Measurements from ENCODE around the gene TUBGCP2.

TUBGCP2 gene

GRCh38 chr10:133344236-133344635 lies 35.6 kb upstream of the TUBGCP2 start:
- Histone ChIP-seq H3K36me3 (ENCODE audit: control insufficient read depth in 1 of 2, insufficient read depth in 2 of 2, low read depth in 1 of 2, low read length in 2 of 2) (no peaks in the 10 kb centered on the region), H3K9ac (ENCODE audit: low read length) (no peak overlapping the region), H3K27me3 (ENCODE audit: control insufficient read depth in 1 of 2, insufficient read depth in 1 of 2, low read length in 2 of 2) (peaks cover 6 to 72% of the 10 kb centered on the region in 2 experiments), H3K18ac (ENCODE audit: low read depth in 1 of 2, low read length in 2 of 2) (no peak overlapping the region), H3K27ac (ENCODE audit: low read length, poor library complexity, severe bottlenecking) (no peak overlapping the region), H3K79me1 (replicated peaks; ENCODE audit: low read length, poor library complexity, severe bottlenecking) (no peaks in the 10 kb centered on the region), H4K8ac (ENCODE audit: low read length) (no peak overlapping the region), H2AK5ac (ENCODE audit: low read length, severe bottlenecking) (no peak overlapping the region), H4K91ac (ENCODE audit: low read length) (no peak overlapping the region), H2BK12ac (ENCODE audit: low read length in 2 of 2) (no peak overlapping the region), H2BK5ac (ENCODE audit: low read depth, low read length, poor library complexity, severe bottlenecking) (no peak overlapping the region), H3K9me3 (ENCODE audit: control insufficient read depth, low read length) (no peaks in the 10 kb centered on the region), H2BK120ac (ENCODE audit: low read depth, low read length) (no peak overlapping the region), H3K23ac (ENCODE audit: low read length in 2 of 2) (no peak overlapping the region), H3K4me1 (ENCODE audit: control insufficient read depth, insufficient read depth, low read depth, low read length) (peaks cover 13% of the 10 kb centered on the region), H3K14ac (ENCODE audit: low read length in 2 of 2) (no peak overlapping the region), H3K4ac (ENCODE audit: low read depth in 1 of 2, low read length in 2 of 2) (no peak overlapping the region), H2BK15ac (ENCODE audit: low read depth, poor library complexity, severe bottlenecking) (peak overlapping the region; percentile 40), H3K4me3 (ENCODE audit: insufficient read depth in 1 of 2, low read depth in 1 of 2, low read length in 2 of 2) (no peak overlapping the region), H3K4me2 (ENCODE audit: low read length, poor library complexity, severe bottlenecking) (no peak overlapping the region), H2AFZ (ENCODE audit: low read depth, low read length) (no peak overlapping the region)
- 84% methylated on average over 5 of the region's 5 CpGs for WGBS
- DNase-seq = no peak

GRCh38 chr10:133343558-133343957 lies 34.9 kb upstream of the TUBGCP2 start:
- no peak overlapping the region for H4K91ac ChIP-seq (ENCODE audit: low read length)
- DNase-seq = no peak
- no peak overlapping the region for H2AFZ ChIP-seq (ENCODE audit: low read depth, low read length)
- H3K9ac ChIP-seq (ENCODE audit: low read length) = no peak overlapping the region
- no peak overlapping the region for H3K23ac ChIP-seq (ENCODE audit: low read length in 2 of 2)
- no peak overlapping the region for H2BK15ac ChIP-seq (ENCODE audit: low read depth, poor library complexity, severe bottlenecking)
- peaks cover 9% of the 10 kb centered on the region for H3K4me1 ChIP-seq (ENCODE audit: control insufficient read depth, insufficient read depth, low read depth, low read length)
- no peak overlapping the region for H4K8ac ChIP-seq (ENCODE audit: low read length)
- H3K4ac ChIP-seq (ENCODE audit: low read depth in 1 of 2, low read length in 2 of 2) = no peak overlapping the region
- H3K9me3 ChIP-seq (ENCODE audit: control insufficient read depth, low read length) = no peaks in the 10 kb centered on the region
- H3K36me3 ChIP-seq (ENCODE audit: control insufficient read depth in 1 of 2, insufficient read depth in 2 of 2, low read depth in 1 of 2, low read length in 2 of 2) = no peaks in the 10 kb centered on the region
- H3K79me1 ChIP-seq (replicated peaks; ENCODE audit: low read length, poor library complexity, severe bottlenecking) = no peaks in the 10 kb centered on the region
- H2BK120ac ChIP-seq (ENCODE audit: low read depth, low read length) = no peak overlapping the region
- H3K4me2 ChIP-seq (ENCODE audit: low read length, poor library complexity, severe bottlenecking) = no peak overlapping the region
- no peak overlapping the region for H2BK5ac ChIP-seq (ENCODE audit: low read depth, low read length, poor library complexity, severe bottlenecking)
- no peak overlapping the region for H3K18ac ChIP-seq (ENCODE audit: low read depth in 1 of 2, low read length in 2 of 2)
- H2AK5ac ChIP-seq (ENCODE audit: low read length, severe bottlenecking) = no peak overlapping the region
- no peak overlapping the region for H3K4me3 ChIP-seq (ENCODE audit: insufficient read depth in 1 of 2, low read depth in 1 of 2, low read length in 2 of 2)
- H3K27me3 ChIP-seq (ENCODE audit: control insufficient read depth in 1 of 2, insufficient read depth in 1 of 2, low read length in 2 of 2) = peaks cover 3 to 71% of the 10 kb centered on the region in 2 experiments
- no peak overlapping the region for H3K27ac ChIP-seq (ENCODE audit: low read length, poor library complexity, severe bottlenecking)
- H2BK12ac ChIP-seq (ENCODE audit: low read length in 2 of 2) = no peak overlapping the region
- no peak overlapping the region for H3K14ac ChIP-seq (ENCODE audit: low read length in 2 of 2)
- WGBS = 74% methylated on average over 7 of the region's 9 CpGs

GRCh38 chr10:133342942-133343341 lies 34.3 kb upstream of the TUBGCP2 start:
- DNase-seq = no peak
- WGBS = 87% methylated on average over 7 of the region's 8 CpGs
- Histone ChIP-seq H3K79me1 (replicated peaks; ENCODE audit: low read length, poor library complexity, severe bottlenecking) (no peaks in the 10 kb centered on the region), H3K4me1 (ENCODE audit: control insufficient read depth, insufficient read depth, low read depth, low read length) (peaks cover 5% of the 10 kb centered on the region), H3K36me3 (ENCODE audit: control insufficient read depth in 1 of 2, insufficient read depth in 2 of 2, low read depth in 1 of 2, low read length in 2 of 2) (no peaks in the 10 kb centered on the region), H3K9ac (ENCODE audit: low read length) (no peak overlapping the region), H3K23ac (ENCODE audit: low read length in 2 of 2) (no peak overlapping the region), H3K9me3 (ENCODE audit: control insufficient read depth, low read length) (no peaks in the 10 kb centered on the region), H3K4ac (ENCODE audit: low read depth in 1 of 2, low read length in 2 of 2) (no peak overlapping the region), H2BK120ac (ENCODE audit: low read depth, low read length) (no peak overlapping the region), H2BK15ac (ENCODE audit: low read depth, poor library complexity, severe bottlenecking) (no peak overlapping the region), H3K14ac (ENCODE audit: low read length in 2 of 2) (no peak overlapping the region), H2BK12ac (ENCODE audit: low read length in 2 of 2) (no peak overlapping the region), H2BK5ac (ENCODE audit: low read depth, low read length, poor library complexity, severe bottlenecking) (no peak overlapping the region), H4K8ac (ENCODE audit: low read length) (no peak overlapping the region), H3K4me2 (ENCODE audit: low read length, poor library complexity, severe bottlenecking) (no peak overlapping the region), H2AFZ (ENCODE audit: low read depth, low read length) (no peak overlapping the region), H3K18ac (ENCODE audit: low read depth in 1 of 2, low read length in 2 of 2) (no peak overlapping the region), H3K27ac (ENCODE audit: low read length, poor library complexity, severe bottlenecking) (no peak overlapping the region), H3K27me3 (ENCODE audit: control insufficient read depth in 1 of 2, insufficient read depth in 1 of 2, low read length in 2 of 2) (peaks cover 8 to 69% of the 10 kb centered on the region in 2 experiments), H4K91ac (ENCODE audit: low read length) (no peak overlapping the region), H2AK5ac (ENCODE audit: low read length, severe bottlenecking) (no peak overlapping the region), H3K4me3 (ENCODE audit: insufficient read depth in 1 of 2, low read depth in 1 of 2, low read length in 2 of 2) (no peak overlapping the region)

- H3K9ac ChIP-seq (ENCODE audit: low read length) = no peak overlapping the region
- no peaks in the 10 kb centered on the region for H3K36me3 ChIP-seq (ENCODE audit: control insufficient read depth in 1 of 2, insufficient read depth in 2 of 2, low read depth in 1 of 2, low read length in 2 of 2)
- H3K27me3 ChIP-seq (ENCODE audit: control insufficient read depth in 1 of 2, insufficient read depth in 1 of 2, low read length in 2 of 2) = peaks cover 16 to 71% of the 10 kb centered on the region in 2 experiments
- H2BK5ac ChIP-seq (ENCODE audit: low read depth, low read length, poor library complexity, severe bottlenecking) = no peak overlapping the region
- H3K14ac ChIP-seq (ENCODE audit: low read length in 2 of 2) = no peak overlapping the region
- no peak overlapping the region for H2AFZ ChIP-seq (ENCODE audit: low read depth, low read length)
- DNase-seq = no peak
- H3K4me2 ChIP-seq (ENCODE audit: low read length, poor library complexity, severe bottlenecking) = no peak overlapping the region
- no peak overlapping the region for H3K18ac ChIP-seq (ENCODE audit: low read depth in 1 of 2, low read length in 2 of 2)
- peaks cover 5% of the 10 kb centered on the region for H3K4me1 ChIP-seq (ENCODE audit: control insufficient read depth, insufficient read depth, low read depth, low read length)
- H3K79me1 ChIP-seq (replicated peaks; ENCODE audit: low read length, poor library complexity, severe bottlenecking) = no peaks in the 10 kb centered on the region
- H3K27ac ChIP-seq (ENCODE audit: low read length, poor library complexity, severe bottlenecking) = no peak overlapping the region
- no peak overlapping the region for H4K91ac ChIP-seq (ENCODE audit: low read length)
- H2BK12ac ChIP-seq (ENCODE audit: low read length in 2 of 2) = no peak overlapping the region
- no peaks in the 10 kb centered on the region for H3K9me3 ChIP-seq (ENCODE audit: control insufficient read depth, low read length)
- no peak overlapping the region for H3K23ac ChIP-seq (ENCODE audit: low read length in 2 of 2)
- no peak overlapping the region for H4K8ac ChIP-seq (ENCODE audit: low read length)
- H2BK120ac ChIP-seq (ENCODE audit: low read depth, low read length) = no peak overlapping the region
- no peak overlapping the region for H3K4me3 ChIP-seq (ENCODE audit: insufficient read depth in 1 of 2, low read depth in 1 of 2, low read length in 2 of 2)
- WGBS = 88% methylated on average over 4 of the region's 4 CpGs
- no peak overlapping the region for H2AK5ac ChIP-seq (ENCODE audit: low read length, severe bottlenecking)
- no peak overlapping the region for H3K4ac ChIP-seq (ENCODE audit: low read depth in 1 of 2, low read length in 2 of 2)
- no peak overlapping the region for H2BK15ac ChIP-seq (ENCODE audit: low read depth, poor library complexity, severe bottlenecking)
These were observed 33.3 kb upstream of the TUBGCP2 start for GRCh38 chr10:133341983-133342382.

Measured in mesenchymal stem cell (in vitro differentiated cells and primary cell).